LNCaP clone FGC (cell line): Measurements from ENCODE around the gene ABCB11.

Experiments used
- DNase-seq: peaks from one replicate; pipeline ENCODE4 v3.0.0-alpha.2; 2011; ENCODE audit warnings: low read depth
- H3K4me3 ChIP-seq: 2 replicates; pipeline ENCODE4 v1.5.1; 2011; ENCODE audit warnings: mild to moderate bottlenecking, low read depth, low read length, control low read depth
- CTCF ChIP-seq: IDR thresholded peaks from 2 replicates; pipeline ENCODE4 v1.5.1; 2012; ENCODE audit warnings: mild to moderate bottlenecking; ENCODE audit not compliant: control insufficient read depth, insufficient read depth; ENCODE audit errors: extremely low read depth

The ABCB11 gene

GRCh38 chr2:168928113-168928831 is 102.9 kb downstream of the ABCB11 start:
- peak; percentile 7 for DNase-seq
- no peak for TF ChIP-seq CTCF
- no peak overlapping the region for H3K4me3 ChIP-seq

- TF ChIP-seq CTCF: no peak
- H3K4me3 ChIP-seq: no peak overlapping the region
- DNase-seq: no peak
These were observed 104.3 kb downstream of the ABCB11 start for GRCh38 chr2:168926621-168927386.

GRCh38 chr2:168920504-168921157 is 110.5 kb downstream of the ABCB11 start:
- H3K4me3 ChIP-seq: no peak overlapping the region
- peak; percentile 14 for DNase-seq
- TF ChIP-seq CTCF: peak; percentile 52; the same call in 1 of the 2 replicates

- TF ChIP-seq CTCF: no peak
- no peak for DNase-seq
- no peak overlapping the region for H3K4me3 ChIP-seq
These were observed 114.8 kb downstream of the ABCB11 start for GRCh38 chr2:168916331-168916675.

GRCh38 chr2:168915441-168916330 is 115.4 kb downstream of the ABCB11 start:
- no peak for DNase-seq
- no peak for TF ChIP-seq CTCF
- no peak overlapping the region for H3K4me3 ChIP-seq

GRCh38 chr2:168913495-168913894 is 117.6 kb downstream of the ABCB11 start:
- no peak for DNase-seq
- H3K4me3 ChIP-seq: no peak overlapping the region
- TF ChIP-seq CTCF: no peak
